Activated CD8-positive, alpha-beta memory T cell treated with anti-CD3 and anti-CD28 coated beads for 36 hours (primary cell): ENCODE measurements around the gene SMURF1. TPM values are rescaled to one million over a fixed set of nuclear protein-coding genes. Genes with fewer than 3 reads are reported as not detected.
"Not testable (repeated sequence)": the region's sequence is repeated elsewhere in the genome, so short reads cannot be mapped to it uniquely, and the experiment has no call there.

Experiments used
- CTCF ChIA-PET: fragments of 350-600 bp; sonication (Branson Sonifier 250); formaldehyde crosslinking; loops from one replicate; lab custom pipeline; 2021; ENCODE audit warnings: antibody characterized with exemption; lab: Charles Lee
- POLR2A ChIA-PET: fragments of 350-600 bp; sonication (Branson Sonifier 250); formaldehyde crosslinking; loops from one replicate; lab custom pipeline; 2021; ENCODE audit warnings: antibody characterized with exemption; lab: Charles Lee
- total RNA-seq, 2 experiments: library from RNA; stranded (reverse); gene quantifications; one replicate each; pipeline ENCODE4 v1.2.3, GENCODE V29; 2021

The SMURF1 gene
- 10 to 100 TPM; 14.0 to 14.4 TPM for total RNA-seq

DNA sequence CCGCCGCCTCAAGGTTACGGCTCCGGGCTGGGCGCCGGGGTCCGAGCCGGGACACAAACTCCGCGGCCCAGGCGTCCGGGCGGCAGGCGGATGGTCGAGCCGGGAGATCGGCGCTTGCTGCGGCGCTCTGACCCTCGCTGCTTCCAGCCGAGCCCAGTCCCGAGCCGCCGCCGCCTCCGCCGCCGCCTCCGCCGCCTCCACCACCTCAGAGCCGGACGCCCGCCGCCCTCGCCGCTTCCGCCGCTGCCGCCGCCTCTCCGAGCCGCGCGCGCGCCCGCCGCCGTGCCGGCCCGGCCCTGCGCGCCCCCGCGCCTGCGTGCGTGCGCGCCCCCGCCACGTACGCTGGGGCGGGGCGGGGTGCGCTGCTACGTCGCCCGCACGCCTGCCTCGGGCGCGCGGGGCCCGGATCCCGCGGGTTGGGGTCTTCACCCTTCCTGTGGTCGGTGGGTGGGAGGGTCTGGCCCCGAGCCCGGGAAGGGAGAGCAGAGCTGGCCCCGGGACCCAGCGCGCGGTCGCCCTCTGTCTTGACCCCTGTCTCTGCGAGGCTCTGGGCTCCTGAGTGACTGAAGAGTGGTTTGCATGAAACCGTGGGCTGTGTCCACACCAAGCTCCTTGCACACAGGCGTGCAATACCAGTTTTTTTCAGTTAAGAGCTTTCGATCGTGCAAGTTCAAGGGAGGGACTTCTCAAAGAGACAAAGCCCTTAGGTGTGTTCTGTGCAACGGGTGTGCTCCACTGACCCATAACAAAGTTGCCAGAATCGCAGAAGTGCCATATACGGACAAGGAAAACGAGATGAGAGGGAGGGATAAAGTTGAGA lies at the start of gene SMURF1:
Gene SMURF1 (minus strand): TSS at position 256 of the 820 bp plus-strand sequence. CDS start 328 bp downstream, outside the sequence.
- ChIA-PET POLR2A (no interaction called here), CTCF (no interaction called here)

DNA sequence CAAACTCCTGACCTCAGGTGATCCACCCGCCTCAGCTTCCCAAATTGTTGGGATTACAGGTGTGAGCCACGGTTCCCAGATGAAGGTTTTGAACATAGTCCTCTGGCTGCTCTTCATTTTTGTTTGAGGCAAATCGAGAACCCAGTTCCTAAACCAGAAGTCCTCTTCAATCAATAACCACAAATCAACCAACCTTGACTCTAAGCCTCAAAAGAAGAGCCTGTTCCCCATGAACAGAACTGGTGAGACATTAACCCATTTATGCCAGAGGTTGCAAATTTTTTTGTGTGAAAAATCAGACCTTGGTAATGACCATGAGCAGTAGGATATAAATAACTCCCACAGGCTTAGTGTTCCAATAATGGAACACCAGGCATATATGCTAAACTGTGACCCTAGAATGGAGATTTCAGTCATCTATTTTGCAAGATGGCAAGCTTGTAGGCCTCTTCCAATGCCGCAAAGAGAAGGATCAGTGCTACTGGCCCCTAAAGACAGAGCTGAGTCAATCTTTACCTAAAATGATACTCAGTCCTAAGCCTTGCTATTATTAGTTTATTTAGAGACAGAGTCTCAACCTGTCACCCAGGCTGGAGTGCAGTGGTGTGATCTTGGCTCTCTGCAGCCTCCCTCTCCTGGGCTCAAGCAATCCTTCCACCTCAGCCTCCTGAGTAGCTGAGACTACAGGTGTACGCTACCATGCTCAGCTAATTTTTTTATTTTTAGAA lies 48.1 kb upstream of the SMURF1 start:
- CTCF ChIA-PET = no interaction called here
- POLR2A ChIA-PET = no interaction called here

DNA sequence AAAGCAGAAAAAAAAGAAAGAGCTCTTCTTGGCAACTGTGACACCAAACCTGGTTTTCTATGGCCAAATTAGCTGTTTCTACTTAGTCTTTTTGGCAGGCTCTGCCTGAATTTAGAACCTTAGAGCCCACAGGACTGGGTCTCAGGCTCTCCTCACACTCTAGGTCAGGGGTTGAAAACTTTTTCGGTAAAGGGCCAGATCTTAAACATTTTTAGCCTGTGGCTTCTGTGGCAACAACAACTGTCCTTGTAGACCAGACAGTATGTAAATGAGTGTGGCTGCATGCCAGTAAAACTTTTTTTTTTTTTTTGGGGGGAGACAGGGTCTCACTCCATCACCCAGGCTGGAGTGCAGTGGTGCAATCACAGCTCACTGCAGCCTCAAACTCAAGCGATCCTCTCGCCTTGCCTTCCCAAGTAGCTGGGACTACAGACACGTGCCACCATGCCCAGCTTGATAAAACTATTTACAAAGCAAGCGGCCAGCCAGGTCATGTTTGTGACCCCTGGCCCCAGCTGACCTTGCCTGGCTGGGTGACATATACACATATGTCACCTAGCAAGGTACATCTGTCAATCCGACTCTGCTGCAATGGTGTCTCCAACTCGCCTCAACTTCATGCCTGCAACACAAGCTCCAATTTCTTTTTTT lies 46.6 kb upstream of the SMURF1 start:
- ChIA-PET POLR2A (no interaction called here), CTCF (no interaction called here)

DNA sequence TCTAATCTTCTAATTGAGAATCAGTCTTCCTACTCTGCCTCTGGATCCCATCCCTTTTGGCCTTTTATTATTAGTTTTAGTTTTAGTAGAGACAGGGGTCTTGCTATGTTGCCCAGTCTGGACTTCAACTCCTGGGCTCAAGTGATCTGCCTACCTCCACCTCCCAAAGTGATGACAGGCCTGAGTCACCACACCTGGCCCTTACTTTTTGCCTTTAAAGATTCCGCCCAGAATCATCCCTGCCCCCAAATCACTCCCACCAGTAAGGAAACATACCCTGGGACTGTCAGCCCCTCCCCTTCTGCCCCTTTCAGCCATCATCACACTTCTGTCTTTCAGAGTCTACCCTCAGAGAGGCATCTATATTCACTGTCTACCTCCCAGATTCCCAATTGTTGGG lies 45.3 kb upstream of the SMURF1 start:
- ChIA-PET POLR2A (no interaction called here), CTCF (no interaction called here)

DNA sequence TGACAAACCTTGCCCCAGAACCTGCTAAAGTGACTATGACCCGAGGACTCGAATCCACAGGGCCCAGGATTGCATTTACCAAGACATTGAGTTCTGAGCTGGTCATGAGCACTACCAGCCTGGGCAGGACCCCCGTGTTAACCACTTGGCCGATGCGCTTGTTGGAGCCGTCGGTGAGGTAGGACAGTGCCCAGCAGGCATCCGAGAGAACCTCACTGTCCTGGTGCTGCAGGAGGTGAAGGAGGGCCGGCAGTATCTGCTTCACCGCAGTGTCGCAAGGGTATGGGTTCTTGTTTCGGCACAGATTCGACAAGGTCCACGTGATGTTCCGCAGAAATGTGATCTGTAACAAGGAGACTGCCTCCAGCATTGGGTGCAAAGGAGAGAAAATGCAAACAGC lies 44.3 kb upstream of the SMURF1 start:
- ChIA-PET CTCF (no interaction called here), POLR2A (no interaction called here)

DNA sequence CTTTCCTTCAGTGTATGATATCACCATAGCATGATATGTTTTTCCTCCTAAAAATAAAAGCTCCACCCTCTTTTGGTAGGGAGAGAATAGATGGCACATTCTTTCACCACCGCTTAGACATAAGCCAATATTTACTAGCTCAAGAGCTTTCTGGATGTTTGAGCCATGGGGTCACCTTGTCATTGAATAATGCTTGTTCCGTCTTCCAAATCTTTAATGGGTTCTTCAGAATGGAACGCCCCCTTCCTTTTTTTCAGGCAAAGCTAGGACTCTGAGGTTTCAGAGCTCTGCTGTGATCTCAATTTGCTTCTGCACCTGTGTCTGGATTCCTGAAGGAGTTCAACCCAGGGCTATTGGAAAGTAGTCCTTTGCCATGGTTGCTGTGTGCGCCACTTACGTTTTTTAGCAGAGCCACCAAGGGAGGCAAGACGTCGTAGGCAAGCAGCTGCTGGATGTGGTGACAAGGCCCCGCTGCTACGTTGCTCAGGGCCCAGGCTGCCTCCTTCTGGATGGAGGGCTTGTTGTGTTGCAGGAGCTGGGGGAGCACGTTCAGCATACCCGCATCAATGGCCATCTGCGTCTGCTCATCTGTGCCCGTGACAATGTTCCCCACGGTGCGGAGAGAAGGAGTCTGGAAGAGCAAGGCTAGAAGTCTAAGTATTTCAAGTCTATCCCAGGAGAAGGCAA lies 40.8 kb upstream of the SMURF1 start:
- ChIA-PET CTCF (no interaction called here), POLR2A (no interaction called here)

DNA sequence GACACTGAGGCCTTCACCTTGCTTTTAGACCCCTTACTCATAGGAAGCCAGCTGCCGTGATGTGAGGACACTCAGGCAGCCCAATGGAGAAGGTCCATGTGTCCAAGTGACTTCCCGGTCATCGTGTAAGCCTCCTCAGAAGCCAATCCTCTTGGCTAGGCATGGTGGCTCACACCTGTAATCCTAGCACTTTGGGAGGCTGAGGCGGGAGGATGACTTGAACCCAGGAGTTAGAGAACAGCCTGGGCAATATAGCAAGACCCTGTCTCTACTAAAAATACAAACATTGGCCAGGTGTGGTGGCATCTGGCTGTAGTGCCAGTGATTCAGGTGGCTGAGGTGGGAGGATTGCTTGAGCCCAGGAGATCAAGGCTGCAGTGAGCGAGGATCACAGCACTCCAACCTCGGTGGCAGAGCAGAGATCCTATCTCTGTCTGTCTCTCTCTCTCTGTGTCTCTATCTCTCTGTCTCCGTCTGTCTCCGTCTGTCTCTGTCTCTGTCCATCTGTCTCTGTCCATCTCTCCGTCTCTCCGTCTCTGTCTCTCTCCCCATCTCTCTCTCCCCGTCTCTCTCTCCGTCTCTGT lies 36.3 kb upstream of the SMURF1 start:
- ChIA-PET CTCF (interaction anchor here (1.7 kb wide), 1 partner anchor 53 kb away, joined by 4 read pairs; no protein-coding TSS in a partner anchor), POLR2A (no interaction called here)

DNA sequence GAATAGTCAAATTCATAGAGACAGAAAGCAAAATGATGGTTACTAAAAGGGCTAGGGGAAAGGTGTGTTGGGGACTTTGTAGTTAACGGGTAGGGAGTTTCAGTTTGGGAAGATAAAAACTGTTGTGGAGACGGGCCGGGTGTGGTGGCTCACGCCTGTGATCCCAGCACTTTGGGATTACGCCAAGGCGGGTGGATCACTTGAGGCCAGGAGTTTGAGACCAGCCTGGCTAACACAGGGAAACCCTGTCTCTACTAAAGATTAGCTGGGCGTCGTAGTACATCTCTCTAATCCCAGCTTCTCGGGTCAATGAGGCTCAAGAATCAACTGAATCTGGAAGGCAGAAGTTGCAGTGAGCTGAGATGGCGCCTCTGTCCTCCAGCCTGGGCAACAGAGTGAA lies 33.3 kb upstream of the SMURF1 start:
- CTCF ChIA-PET = interaction anchor here (0.7 kb wide), 1 partner anchor 74 kb away, joined by 3 read pairs; no protein-coding TSS in a partner anchor
- POLR2A ChIA-PET = no interaction called here

DNA sequence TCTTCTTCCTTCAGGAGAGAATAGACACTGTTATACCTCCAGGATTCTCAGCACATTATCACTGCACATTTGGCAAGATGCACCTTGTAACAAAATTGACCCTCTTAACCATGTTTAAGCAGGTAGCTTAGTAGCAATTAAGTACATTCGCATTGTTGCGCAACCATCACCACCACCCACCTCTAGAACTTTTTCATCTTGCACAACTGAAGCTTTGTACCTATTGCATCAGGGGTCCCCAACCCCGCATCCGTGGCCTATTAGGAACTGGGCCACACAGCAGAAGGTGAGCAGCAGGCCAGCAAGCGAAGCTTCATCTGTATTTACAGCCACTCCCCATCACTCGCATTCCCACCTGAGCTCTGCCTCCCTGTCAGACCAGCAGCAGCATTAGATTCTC lies 29.9 kb upstream of the SMURF1 start:
- ChIA-PET CTCF (interaction anchor here (0.6 kb wide), 1 partner anchor 1122 kb away, joined by 4 read pairs; no protein-coding TSS in a partner anchor), POLR2A (no interaction called here)

DNA sequence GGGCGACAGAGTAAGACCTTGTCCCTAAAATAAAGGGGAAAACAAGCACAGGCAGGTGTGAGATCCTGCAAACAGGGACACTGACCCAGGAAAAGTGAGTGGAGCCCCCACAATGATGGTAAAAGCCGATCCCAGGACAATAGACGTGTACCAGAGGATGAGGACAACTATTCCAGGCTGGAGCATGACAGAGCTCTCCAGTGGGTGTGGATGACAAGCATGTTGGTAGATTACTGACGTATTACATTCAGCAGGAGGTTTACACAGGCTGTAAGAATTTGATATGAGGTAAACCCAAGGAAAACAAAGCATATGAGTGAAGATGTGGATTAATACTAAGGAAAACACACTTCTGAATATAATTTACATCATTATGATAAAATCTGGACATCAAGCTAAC lies 27.8 kb upstream of the SMURF1 start:
- CTCF ChIA-PET = no interaction called here
- POLR2A ChIA-PET = no interaction called here

DNA sequence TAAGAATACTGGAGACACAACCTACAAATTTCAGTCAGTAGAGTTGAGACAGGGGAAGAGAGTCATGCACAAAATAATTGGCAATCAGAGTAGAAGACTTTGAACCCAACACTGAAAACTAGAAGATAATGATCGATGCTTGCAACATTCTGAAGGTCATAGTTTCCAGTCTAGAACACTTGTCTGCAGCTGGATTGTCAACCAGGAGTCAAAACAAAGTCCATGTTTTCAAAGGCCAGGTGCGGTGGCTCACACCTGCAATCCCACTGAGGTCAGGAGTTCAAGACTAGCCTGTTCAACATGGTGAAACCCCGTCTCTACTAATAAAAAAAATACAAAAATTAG lies 26.8 kb upstream of the SMURF1 start:
- ChIA-PET POLR2A (no interaction called here), CTCF (no interaction called here)

DNA sequence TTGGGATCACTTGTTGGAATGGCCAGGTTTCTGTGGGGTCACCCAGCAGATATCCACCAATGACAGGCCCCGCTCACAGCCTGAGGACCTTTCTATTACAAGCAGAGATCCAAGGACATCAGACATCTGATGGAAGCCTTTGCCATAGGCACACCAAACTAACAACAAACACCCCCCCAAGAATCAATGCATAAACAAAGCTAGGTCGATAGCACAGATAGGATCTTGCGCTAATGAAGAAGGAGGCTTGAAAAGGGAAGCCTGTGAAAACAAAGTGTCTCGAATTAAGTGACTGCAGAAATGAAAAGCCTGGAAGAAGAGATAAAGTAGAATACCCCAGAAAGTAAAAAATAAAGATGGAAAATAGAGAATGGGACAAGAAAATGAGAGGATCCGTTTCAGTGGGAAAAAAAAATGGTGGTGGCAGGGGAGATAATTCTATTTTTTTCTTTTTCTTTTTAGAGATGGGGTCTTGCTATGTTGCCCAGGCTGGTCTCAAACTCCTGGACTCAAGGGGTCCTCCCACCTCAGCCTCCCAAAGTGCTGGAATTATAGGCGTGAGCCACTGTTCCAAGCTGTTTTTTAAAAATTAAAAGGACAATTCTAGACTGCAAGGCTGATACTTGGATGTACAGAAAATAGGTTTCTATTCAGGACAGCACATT lies 26.3 kb upstream of the SMURF1 start:
- CTCF ChIA-PET = no interaction called here
- POLR2A ChIA-PET = no interaction called here

DNA sequence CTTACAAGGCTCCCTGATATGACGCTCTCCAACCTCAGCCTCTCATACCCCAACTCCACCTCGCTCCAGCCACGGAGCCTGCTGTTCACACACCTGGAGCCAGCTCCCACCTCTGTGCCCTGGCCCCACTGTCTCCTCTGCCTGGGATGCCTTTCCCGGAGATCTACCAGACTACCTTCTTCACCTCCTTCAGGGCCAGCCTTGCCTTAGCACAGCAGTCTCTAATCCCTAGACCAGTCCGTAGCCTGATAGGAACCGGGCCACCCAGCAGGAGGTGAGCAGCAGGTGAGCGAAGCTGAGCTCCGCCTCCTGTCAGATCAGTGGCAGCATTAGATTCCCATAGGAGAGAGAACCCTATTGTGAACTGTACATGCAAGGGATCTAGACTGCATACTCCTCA lies 23.2 kb upstream of the SMURF1 start:
- ChIA-PET POLR2A (no interaction called here), CTCF (no interaction called here)

DNA sequence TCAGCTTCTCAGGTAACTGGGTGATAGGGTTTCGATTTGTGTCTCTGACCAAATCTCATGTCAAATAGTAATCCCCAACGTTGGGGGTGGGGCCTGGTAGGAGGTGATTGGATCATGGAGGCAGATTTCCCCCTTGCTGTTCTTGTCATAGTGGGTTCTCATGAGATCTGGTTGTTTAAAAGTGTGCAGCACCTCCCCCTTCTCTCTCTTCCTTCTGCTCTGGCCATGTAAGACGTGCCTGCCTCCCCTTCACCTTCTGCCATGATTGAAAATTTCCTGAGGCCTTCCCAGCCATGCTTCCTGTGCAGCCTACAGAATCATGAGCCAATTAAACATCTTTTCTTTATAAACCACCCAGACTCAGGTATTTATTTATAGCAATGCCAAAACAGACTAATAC lies 21.9 kb upstream of the SMURF1 start:
- ChIA-PET CTCF (no interaction called here), POLR2A (no interaction called here)

DNA sequence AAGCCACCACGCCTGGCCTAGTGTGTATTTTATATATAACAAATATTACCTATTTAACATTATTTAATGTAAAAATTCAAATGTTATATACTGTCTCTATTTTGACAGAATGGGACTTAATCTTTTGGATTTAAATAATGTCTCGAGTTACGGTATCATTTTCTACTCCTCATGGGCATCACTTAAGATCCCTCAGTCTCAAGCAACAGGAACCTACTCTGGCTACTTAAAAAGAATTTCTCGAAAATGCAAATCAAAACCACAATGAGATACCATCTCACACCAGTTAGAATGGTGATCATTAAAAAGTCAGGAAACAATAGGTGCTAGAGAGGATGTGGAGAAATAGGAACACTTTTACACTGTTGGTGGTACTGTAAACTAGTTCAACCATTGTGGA lies 19.8 kb upstream of the SMURF1 start:
- POLR2A ChIA-PET = not testable (repeated sequence)

DNA sequence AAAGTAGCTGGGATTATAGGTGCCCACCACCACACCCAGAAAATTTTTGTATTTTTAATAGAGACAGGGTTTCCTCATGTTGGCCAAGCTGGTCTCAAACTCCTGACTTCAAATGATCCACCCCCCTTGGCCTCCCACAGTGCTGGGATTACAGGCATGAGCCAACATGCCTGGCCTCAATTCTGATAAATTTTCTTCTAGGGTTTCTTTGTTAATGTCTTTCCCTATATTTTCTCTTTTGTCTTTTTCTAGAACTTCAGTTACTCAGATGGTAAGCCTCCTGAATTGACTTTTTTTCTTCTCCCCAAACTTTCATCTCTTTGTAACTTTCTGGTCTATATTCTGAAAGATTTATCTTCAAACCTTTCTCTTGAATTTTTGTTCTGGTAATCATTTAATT lies 12.7 kb upstream of the SMURF1 start:
- ChIA-PET CTCF (no interaction called here), POLR2A (no interaction called here)

More for the DNA sequence above, 19.8 kb upstream of the SMURF1 start:
- CTCF ChIA-PET = not testable (repeated sequence)

DNA sequence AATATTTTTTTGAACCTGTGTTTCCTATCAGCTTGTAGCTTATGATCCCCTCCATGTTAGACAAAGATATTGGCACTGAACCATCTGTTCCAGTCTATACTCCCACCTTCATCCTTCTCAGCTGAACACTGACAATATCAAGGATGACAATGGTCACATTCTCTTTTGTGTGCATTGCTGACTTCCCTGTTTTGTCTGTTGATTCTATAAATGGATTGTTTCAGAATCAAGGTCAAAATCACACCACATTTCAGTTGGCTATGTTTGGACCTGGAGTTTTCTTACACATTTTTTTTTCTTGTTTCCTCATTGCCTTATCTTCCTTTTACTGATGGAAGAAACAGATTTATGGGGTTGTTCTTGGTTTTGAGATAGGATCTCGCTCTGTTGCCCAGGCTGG lies 11.3 kb upstream of the SMURF1 start:
- CTCF ChIA-PET = no interaction called here
- POLR2A ChIA-PET = no interaction called here

DNA sequence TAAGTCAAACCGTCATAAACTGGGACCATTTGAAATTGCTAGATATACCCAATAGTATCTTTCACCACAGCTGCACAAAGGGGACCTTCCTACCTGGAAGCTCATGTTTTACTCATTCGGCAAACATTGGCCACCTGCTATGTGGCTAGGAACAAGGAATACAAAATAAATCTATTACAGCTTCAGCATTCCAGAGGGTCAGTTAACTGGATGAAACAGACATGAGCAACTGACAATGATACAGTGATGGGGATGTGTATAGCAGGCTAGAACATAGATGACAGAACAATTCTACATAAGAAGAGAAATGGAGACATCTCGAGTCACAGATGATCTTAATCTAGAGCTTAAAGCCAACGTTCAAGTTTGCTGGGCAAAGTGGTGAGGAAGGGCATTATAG lies 3.1 kb upstream of the SMURF1 start:
- CTCF ChIA-PET = interaction anchor here (0.7 kb wide), 1 partner anchor 175 kb away, joined by 3 read pairs; no protein-coding TSS in a partner anchor
- POLR2A ChIA-PET = no interaction called here

DNA sequence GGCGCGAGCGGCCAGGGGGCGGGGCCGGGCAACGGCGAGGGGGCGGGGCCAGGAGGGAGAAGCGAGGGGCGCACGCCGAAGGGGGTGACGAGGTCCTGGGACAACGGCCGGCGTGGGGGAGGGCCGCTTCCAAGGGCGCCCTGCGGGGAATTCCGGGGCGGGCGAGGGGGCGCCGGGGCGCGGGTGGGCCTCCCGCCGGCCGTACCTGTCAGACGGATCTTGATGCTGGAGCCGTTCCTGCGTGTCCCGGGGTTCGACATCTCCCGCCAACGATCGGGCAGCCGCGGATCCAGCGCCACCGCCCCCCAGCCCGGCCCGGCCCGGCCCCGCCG lies 421 bp downstream of the SMURF1 start:
- POLR2A ChIA-PET = no interaction called here
- CTCF ChIA-PET = no interaction called here
